ENCODE data around the gene SUPT5H. TPM values are rescaled to one million over a fixed set of nuclear protein-coding genes. Genes with fewer than 3 reads are reported as not detected.

The SUPT5H gene
- total and polyA plus RNA-seq, 2 of the 8 experiments (the other 6 are each of a cell fraction or from before 2014, with no cell fraction given) = 77.8 to 111 TPM

- no peak for TF ChIP-seq CHD7 (IDR thresholded peaks at IDR 0.05; ENCODE audit: insufficient replicate concordance, low read length)
- no peak for TF ChIP-seq EGR1 (IDR thresholded peaks at IDR 0.05; ENCODE audit: borderline replicate concordance, low read depth, low read length)
- TF ChIP-seq ASH2L (IDR thresholded peaks at IDR 0.05; ENCODE audit: low read length) = no peak
- no peak for TF ChIP-seq NRF1 (IDR thresholded peaks at IDR 0.05; ENCODE audit: low read depth, low read length)
- TF ChIP-seq RAD21 (IDR thresholded peaks at IDR 0.05 in 1 of 2, conservative IDR thresholded peaks at IDR 0.05 in 1 of 2; ENCODE audit: low read depth in 2 of 2, low read length in 2 of 2) = no peak
- no peak for TF ChIP-seq MAX (IDR thresholded peaks at IDR 0.05)
- TF ChIP-seq BRCA1 (IDR thresholded peaks at IDR 0.05; ENCODE audit: low read depth, low read length) = no peak
- no peak for TF ChIP-seq GTF2F1 (IDR thresholded peaks at IDR 0.05; ENCODE audit: borderline replicate concordance, low read depth, low read length)
- TF ChIP-seq TBP (IDR thresholded peaks at IDR 0.05; ENCODE audit: low read depth, low read length) = no peak
- no peak for TF ChIP-seq TCF12 (IDR thresholded peaks at IDR 0.05; ENCODE audit: low read depth, low read length)
- TF ChIP-seq SIN3A (conservative IDR thresholded peaks at IDR 0.05 in 1 of 2, IDR thresholded peaks at IDR 0.05 in 1 of 2; ENCODE audit: low read depth in 1 of 2, low read length in 2 of 2) = no peak
- TF ChIP-seq FOSL1 (IDR thresholded peaks at IDR 0.05; ENCODE audit: insufficient read depth, low read depth, low read length) = no peak
These were observed 24.2 kb downstream of the SUPT5H start (continued) for GRCh38 chr19:39469567-39469966.

All from H1 (cell line).